Epithelial cell of esophagus (primary cell): Measurements from ENCODE around the gene GATA2.

Source experiments
- DNase-seq: peaks from one replicate; pipeline ENCODE4 v3.0.0; 2010; ENCODE audit warnings: low read depth
- H3K4me3 ChIP-seq: 2 replicates; pipeline ENCODE4 v1.5.1; 2011; ENCODE audit warnings: mild to moderate bottlenecking, low read length, control low read depth
- CTCF ChIP-seq: IDR thresholded peaks from 2 replicates; pipeline ENCODE4 v1.5.1; 2011; ENCODE audit warnings: low read depth, mild to moderate bottlenecking, low read length, control low read depth, inconsistent platforms; ENCODE audit not compliant: insufficient read depth; ENCODE audit errors: missing control alignments

The GATA2 gene

GRCh38 chr3:128523591-128523990 is 30.6 kb upstream of the GATA2 start:
- no peak for DNase-seq
- no peak for TF ChIP-seq CTCF

GRCh38 chr3:128521715-128522114 is 28.7 kb upstream of the GATA2 start:
- no peak for TF ChIP-seq CTCF
- no peak overlapping the region for H3K4me3 ChIP-seq

More at GRCh38 chr3:128523591-128523990, 30.6 kb upstream of the GATA2 start:
- no peak overlapping the region for H3K4me3 ChIP-seq

GRCh38 chr3:128518587-128519490 is 25.8 kb upstream of the GATA2 start:
- no peak for TF ChIP-seq CTCF
- DNase-seq: no peak
- H3K4me3 ChIP-seq: no peak overlapping the region

More at GRCh38 chr3:128521715-128522114, 28.7 kb upstream of the GATA2 start:
- no peak for DNase-seq

- no peak for TF ChIP-seq CTCF
- H3K4me3 ChIP-seq: no peak overlapping the region
- DNase-seq: no peak
These were observed 24.6 kb upstream of the GATA2 start for GRCh38 chr3:128517648-128518047.

- H3K4me3 ChIP-seq: no peak overlapping the region
- peak; percentile 35 for DNase-seq
- TF ChIP-seq CTCF: no peak
These were observed 23.0 kb upstream of the GATA2 start for GRCh38 chr3:128515967-128516366.

- no peak for TF ChIP-seq CTCF
These were observed 15.9 kb upstream of the GATA2 start for GRCh38 chr3:128508852-128509251.

More at GRCh38 chr3:128508852-128509251, 15.9 kb upstream of the GATA2 start:
- DNase-seq: no peak
- H3K4me3 ChIP-seq: no peak overlapping the region
